GM12872 (cell line): ENCODE measurements around the gene PACSIN3.

Experiments
- TF ChIP-seq, protein P1 (sequence below): IDR thresholded peaks from 3 replicates; pipeline ENCODE4 v1.5.1; 2011; ENCODE audit warnings: low read depth, mild to moderate bottlenecking, low read length, moderate library complexity; ENCODE audit not compliant: insufficient read depth

PACSIN3 gene

DNA sequence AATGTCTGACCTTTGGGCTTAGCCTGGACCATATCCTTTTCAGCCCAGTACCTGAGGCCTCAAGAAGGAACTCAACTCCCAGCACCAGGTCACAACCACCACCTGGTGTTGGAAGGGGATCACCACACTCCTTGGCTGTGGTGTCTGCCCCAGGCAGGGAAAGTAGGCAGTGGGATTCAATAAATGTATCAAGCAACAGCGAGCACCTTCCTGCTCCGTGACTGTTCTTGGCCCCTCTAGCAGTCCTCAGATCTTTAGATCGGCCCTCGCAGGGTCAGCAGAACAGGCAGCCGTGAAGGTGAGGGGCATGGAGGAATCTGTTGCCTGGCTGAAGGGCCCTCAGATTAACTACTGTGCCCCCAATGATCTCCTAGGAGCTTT, 25.5 kb downstream of the PACSIN3 start:
- TF ChIP-seq, protein P1, sequence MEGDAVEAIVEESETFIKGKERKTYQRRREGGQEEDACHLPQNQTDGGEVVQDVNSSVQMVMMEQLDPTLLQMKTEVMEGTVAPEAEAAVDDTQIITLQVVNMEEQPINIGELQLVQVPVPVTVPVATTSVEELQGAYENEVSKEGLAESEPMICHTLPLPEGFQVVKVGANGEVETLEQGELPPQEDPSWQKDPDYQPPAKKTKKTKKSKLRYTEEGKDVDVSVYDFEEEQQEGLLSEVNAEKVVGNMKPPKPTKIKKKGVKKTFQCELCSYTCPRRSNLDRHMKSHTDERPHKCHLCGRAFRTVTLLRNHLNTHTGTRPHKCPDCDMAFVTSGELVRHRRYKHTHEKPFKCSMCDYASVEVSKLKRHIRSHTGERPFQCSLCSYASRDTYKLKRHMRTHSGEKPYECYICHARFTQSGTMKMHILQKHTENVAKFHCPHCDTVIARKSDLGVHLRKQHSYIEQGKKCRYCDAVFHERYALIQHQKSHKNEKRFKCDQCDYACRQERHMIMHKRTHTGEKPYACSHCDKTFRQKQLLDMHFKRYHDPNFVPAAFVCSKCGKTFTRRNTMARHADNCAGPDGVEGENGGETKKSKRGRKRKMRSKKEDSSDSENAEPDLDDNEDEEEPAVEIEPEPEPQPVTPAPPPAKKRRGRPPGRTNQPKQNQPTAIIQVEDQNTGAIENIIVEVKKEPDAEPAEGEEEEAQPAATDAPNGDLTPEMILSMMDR = no peak

- TF ChIP-seq, protein P1 = no peak
Measured at GRCh38 chr11:47158242-47158641, 28.0 kb downstream of the PACSIN3 start.

- TF ChIP-seq, protein P1 = no peak
Measured at GRCh38 chr11:47157805-47158204, 28.4 kb downstream of the PACSIN3 start.

DNA sequence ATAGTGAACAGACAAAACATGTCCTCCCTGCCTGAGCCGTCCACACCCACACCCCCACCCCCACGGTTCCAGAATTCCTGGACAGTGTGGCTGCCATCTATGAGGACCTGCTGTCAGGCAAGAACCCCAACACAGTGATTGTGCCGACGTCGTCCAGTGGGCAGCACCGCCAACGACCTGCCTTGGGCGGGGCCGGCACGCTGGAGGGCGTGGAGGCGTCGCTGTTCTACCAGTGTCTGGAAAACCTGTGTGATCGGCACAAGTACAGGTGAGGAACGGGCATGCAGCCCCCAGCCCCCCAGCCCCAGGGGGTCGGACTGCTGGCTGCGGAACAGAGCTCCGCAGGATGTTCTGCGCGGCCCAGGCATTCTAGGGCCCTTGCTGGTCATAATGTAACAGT, 29.3 kb downstream of the PACSIN3 start:
- TF ChIP-seq, protein P1 = no peak

DNA sequence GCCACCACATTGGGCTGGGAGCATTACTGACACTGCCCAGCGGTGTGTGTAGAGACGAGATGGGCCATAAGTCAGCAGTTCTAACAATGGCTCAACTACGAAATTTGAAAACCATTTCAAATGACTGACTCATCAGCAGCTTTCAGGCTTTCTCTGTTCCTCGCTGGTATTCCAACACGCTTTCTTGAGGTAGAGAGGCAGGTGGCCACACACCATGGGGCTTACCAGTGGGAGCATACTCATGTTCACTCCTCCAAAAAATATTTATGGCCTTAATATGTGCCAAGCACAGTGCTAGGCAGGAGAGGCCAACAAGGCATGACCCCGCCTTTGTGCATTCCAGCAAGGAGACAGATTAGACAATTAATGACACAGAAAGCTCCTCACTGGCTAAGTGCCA, 29.9 kb downstream of the PACSIN3 start:
- TF ChIP-seq, protein P1 = no peak

GRCh38 chr11:47155879-47156278, 30.4 kb downstream of the PACSIN3 start:
- TF ChIP-seq, protein P1 = no peak

GRCh38 chr11:47154616-47155570, 31.3 kb downstream of the PACSIN3 start:
- TF ChIP-seq, protein P1 = no peak
